ENCODE results near the gene NPW. TPM values are rescaled to one million over a fixed set of nuclear protein-coding genes. Genes with fewer than 3 reads are reported as not detected.

The NPW gene
- total and polyA plus RNA-seq, 9 of the 15 experiments (the other 6 are each of a cell fraction or from before 2014, with no cell fraction given), result 0.14 to 4.0 (median 2.6) TPM; not detected in 4

- TF ChIP-seq NR2F6 (CRISPR knock-in tag; IDR thresholded peaks at IDR 0.05) (no peak), PML (IDR thresholded peaks at IDR 0.05; ENCODE audit: low read length) (no peak), ARID1B (IDR thresholded peaks at IDR 0.05) (no peak), HDAC8 (tag; IDR thresholded peaks at IDR 0.05) (no peak), GMEB1 (CRISPR knock-in tag; IDR thresholded peaks at IDR 0.05) (0 out of 2 replicates have a peak, but pooled peaks have one; percentile 47), SMC3 (conservative IDR thresholded peaks at IDR 0.05; ENCODE audit: insufficient read depth, low read depth, low read length) (no peak), ETV1 (tag; conservative IDR thresholded peaks at IDR 0.05; ENCODE audit: low read depth) (0 out of 2 replicates have a peak, but pooled peaks have one; percentile 1), CCAR2 (IDR thresholded peaks at IDR 0.05; ENCODE audit: low read depth, low read length) (no peak), SMARCC2 (IDR thresholded peaks at IDR 0.05; ENCODE audit: low read depth) (no peak), ZNF699 (CRISPR knock-in tag; IDR thresholded peaks at IDR 0.05; ENCODE audit: insufficient replicate concordance) (no peak), MAX (CRISPR knock-in tag; IDR thresholded peaks at IDR 0.05) (peak; percentile 96), ELK3 (CRISPR knock-in tag; IDR thresholded peaks at IDR 0.05) (no peak), HDAC2 (IDR thresholded peaks at IDR 0.05) (no peak), KDM1A (IDR thresholded peaks at IDR 0.05) (no peak), GABPA (tag; conservative IDR thresholded peaks at IDR 0.05; ENCODE audit: low read depth) (peak; percentile 48), E2F4 (CRISPR knock-in tag; IDR thresholded peaks at IDR 0.05; ENCODE audit: low read depth) (0 out of 2 replicates have a peak, but pooled peaks have one; percentile 41), GTF2B (IDR thresholded peaks at IDR 0.05; ENCODE audit: extremely low read depth, insufficient read length) (no peak), TBL1XR1 (IDR thresholded peaks at IDR 0.05; ENCODE audit: low read length in 2 of 2) (no peak), NFXL1 (CRISPR knock-in tag; IDR thresholded peaks at IDR 0.05) (no peak), ZNF316 (IDR thresholded peaks at IDR 0.05) (no peak), IRF2 (CRISPR knock-in tag; IDR thresholded peaks at IDR 0.05) (0 out of 2 replicates have a peak, but pooled peaks have one; percentile 55), EP400 (IDR thresholded peaks at IDR 0.05) (peak; percentile 84; the same call in 1 of the 2 replicates)
- TF ChIP-seq, protein P1, sequence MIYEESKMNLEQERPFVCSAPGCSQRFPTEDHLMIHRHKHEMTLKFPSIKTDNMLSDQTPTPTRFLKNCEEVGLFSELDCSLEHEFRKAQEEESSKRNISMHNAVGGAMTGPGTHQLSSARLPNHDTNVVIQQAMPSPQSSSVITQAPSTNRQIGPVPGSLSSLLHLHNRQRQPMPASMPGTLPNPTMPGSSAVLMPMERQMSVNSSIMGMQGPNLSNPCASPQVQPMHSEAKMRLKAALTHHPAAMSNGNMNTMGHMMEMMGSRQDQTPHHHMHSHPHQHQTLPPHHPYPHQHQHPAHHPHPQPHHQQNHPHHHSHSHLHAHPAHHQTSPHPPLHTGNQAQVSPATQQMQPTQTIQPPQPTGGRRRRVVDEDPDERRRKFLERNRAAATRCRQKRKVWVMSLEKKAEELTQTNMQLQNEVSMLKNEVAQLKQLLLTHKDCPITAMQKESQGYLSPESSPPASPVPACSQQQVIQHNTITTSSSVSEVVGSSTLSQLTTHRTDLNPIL (CRISPR knock-in tag; IDR thresholded peaks at IDR 0.05), result no peak
Observed at GRCh38 chr16:1991948-1992703, 27.5 kb upstream of the NPW start (continued).

All from K562 (cell line).